ENCODE results near the gene GRHL1. TPM values are rescaled to one million over a fixed set of nuclear protein-coding genes. Genes with fewer than 3 reads are reported as not detected.

GRHL1 gene
- total and polyA plus RNA-seq, 2 of the 4 experiments (the other 2 are of a cell fraction) = 0.18 to 0.21 TPM

- no peaks in the 10 kb centered on the region for H3K9me1 ChIP-seq (ENCODE audit: insufficient read depth, low read length)
- dilution Hi-C loops (cut with HindIII; ENCODE audit: low sequenced_read_pairs, unreplicated experiment) (no loop called here), in situ Hi-C loops (cut with MboI; ENCODE audit: low sequenced_read_pairs) (no loop called here), intact Hi-C loops (cut with micrococcal nuclease) (no loop called here)
- TF ChIP-seq MAZ (IDR thresholded peaks at IDR 0.05; ENCODE audit: borderline replicate concordance, low read depth, low read length) = no peak
- no peak for TF ChIP-seq NFE2L2 (IDR thresholded peaks at IDR 0.05; ENCODE audit: low read depth, low read length)
- TF ChIP-seq POLR2A (IDR thresholded peaks at IDR 0.05; ENCODE audit: low read depth, low read length) = no peak
- no peak for TF ChIP-seq BHLHE40 (IDR thresholded peaks at IDR 0.05; ENCODE audit: low read depth, low read length)
- no peak for TF ChIP-seq RAD21 (IDR thresholded peaks at IDR 0.05; ENCODE audit: low read length)
- TF ChIP-seq CEBPB (IDR thresholded peaks at IDR 0.05; ENCODE audit: low read depth, low read length) = no peak
- TF ChIP-seq RCOR1 (IDR thresholded peaks at IDR 0.05; ENCODE audit: insufficient replicate concordance, low read length) = no peak
- H3K4me3 ChIP-seq (ENCODE audit: insufficient read depth, low read depth, low read length) = no peak overlapping the region
- no peak overlapping the region for H3K14ac ChIP-seq (replicated peaks; ENCODE audit: low read depth, low read length)
- H4K5ac ChIP-seq (ENCODE audit: low read depth, low read length) = no peak overlapping the region
- H2BK20ac ChIP-seq (ENCODE audit: low read depth, low read length) = no peak overlapping the region
- H3K9me3 ChIP-seq (ENCODE audit: control insufficient read depth, insufficient read depth, low read length) = no peaks in the 10 kb centered on the region
- H2BK15ac ChIP-seq (ENCODE audit: low read depth, low read length) = no peak overlapping the region
- no peak overlapping the region for H4K8ac ChIP-seq (ENCODE audit: low read depth in 2 of 2, low read length in 2 of 2)
- ATAC-seq (ENCODE audit: low read depth) (no peak), DNase-seq (no peak)
- no peak overlapping the region for H2AK9ac ChIP-seq (replicated peaks; ENCODE audit: low read depth, low read length, poor library complexity)
- H4K20me1 ChIP-seq (ENCODE audit: insufficient read depth, low read length) = no peaks in the 10 kb centered on the region
- no peaks in the 10 kb centered on the region; the same call in 1 of the 2 replicates for H3K4me1 ChIP-seq (ENCODE audit: control insufficient read depth, insufficient read depth, low read length)
- H3K27me3 ChIP-seq (ENCODE audit: control insufficient read depth, insufficient read depth, low read length) = no peaks in the 10 kb centered on the region; the same call in 1 of the 2 replicates
- H3K27ac ChIP-seq (ENCODE audit: insufficient read depth, low read length) = no peak overlapping the region
- no peak overlapping the region for H2BK5ac ChIP-seq (ENCODE audit: low read depth, low read length, poor library complexity, severe bottlenecking)
- H3K18ac ChIP-seq (ENCODE audit: low read depth, low read length) = no peak overlapping the region
- H3K4ac ChIP-seq (ENCODE audit: low read depth, low read length) = no peak overlapping the region
- H3K4me2 ChIP-seq (ENCODE audit: low read depth, low read length) = no peak overlapping the region
- H2BK120ac ChIP-seq (ENCODE audit: low read depth, low read length) = no peak overlapping the region
- no peak overlapping the region for H3K23ac ChIP-seq (ENCODE audit: low read depth, low read length)
- peaks cover 2% of the 10 kb centered on the region; the same call in 1 of the 2 replicates for H3K36me3 ChIP-seq (ENCODE audit: control insufficient read depth, insufficient read depth, low read length)
- POLR2A ChIA-PET (ENCODE audit: unreplicated experiment) = no interaction called here
- no peak overlapping the region for H2AFZ ChIP-seq (replicated peaks; ENCODE audit: low read length, poor library complexity)
- no peak overlapping the region for H3K9ac ChIP-seq (ENCODE audit: low read depth, low read length)
- no peak overlapping the region for H2AK5ac ChIP-seq (ENCODE audit: low read depth, low read length)
- 100% methylated on average over 3 of the region's 7 CpGs; no CpG with 5 or more reads in 1 of the 2 experiments for WGBS, 2 experiments (ENCODE audit: extremely low coverage in 2 of 2, insufficient read length in 1 of 2)
- H3K56ac ChIP-seq (ENCODE audit: extremely low read depth, insufficient read depth, low read length) = no peak overlapping the region
- CTCF ChIA-PET = interaction anchor here (1.0 kb wide), 1 partner anchor 81 kb away, joined by 3 read pairs; no protein-coding TSS in a partner anchor
- H3K79me1 ChIP-seq (ENCODE audit: low read depth in 1 of 2, low read length in 2 of 2) = no peaks in the 10 kb centered on the region
- BruUV-seq (replicated peaks) = no TSS peak
- H4K91ac ChIP-seq (ENCODE audit: insufficient read depth, low read depth, low read length) = no peak overlapping the region
Measured at GRCh38 chr2:9964334-9964980, 13.0 kb downstream of the GRHL1 start.

Data from IMR-90 (cell line).